GM19468 (cell line): Measurements from ENCODE around the gene TP53.
"Not testable (repeated sequence)": the region's sequence is repeated elsewhere in the genome, so short reads cannot be mapped to it uniquely, and the experiment has no call there.

Experiments
- ATAC-seq: cut with Tn5 transposase; IDR thresholded peaks from one replicate; pipeline ENCODE4 v1.9.1; 2021; ENCODE audit warnings: mild to moderate bottlenecking, moderate library complexity, moderate number of reproducible peaks; ENCODE audit not compliant: unreplicated experiment; ENCODE audit errors: extremely low read depth

The TP53 gene

DNA sequence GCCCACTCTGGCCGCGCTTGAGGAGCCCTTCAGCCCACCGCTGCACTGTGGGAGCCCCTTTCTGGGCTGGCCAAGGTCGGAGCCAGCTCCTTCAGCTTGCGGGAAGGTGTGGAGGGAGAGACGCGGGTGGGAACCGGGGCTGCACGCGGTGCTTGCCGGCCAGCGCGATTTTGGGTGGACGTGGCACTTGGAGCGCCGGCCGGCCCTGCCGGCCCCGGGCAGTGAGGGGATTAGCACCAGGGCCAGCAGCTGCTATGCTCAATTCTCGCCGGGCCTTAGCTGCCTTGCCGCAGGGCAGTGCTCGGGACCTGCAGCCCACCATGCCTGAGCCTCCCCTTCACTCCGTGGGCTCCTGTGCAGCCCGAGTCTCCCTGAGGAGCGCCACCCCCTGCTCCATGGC, 46.5 kb downstream of the TP53 start:
- ATAC-seq = no peak

DNA sequence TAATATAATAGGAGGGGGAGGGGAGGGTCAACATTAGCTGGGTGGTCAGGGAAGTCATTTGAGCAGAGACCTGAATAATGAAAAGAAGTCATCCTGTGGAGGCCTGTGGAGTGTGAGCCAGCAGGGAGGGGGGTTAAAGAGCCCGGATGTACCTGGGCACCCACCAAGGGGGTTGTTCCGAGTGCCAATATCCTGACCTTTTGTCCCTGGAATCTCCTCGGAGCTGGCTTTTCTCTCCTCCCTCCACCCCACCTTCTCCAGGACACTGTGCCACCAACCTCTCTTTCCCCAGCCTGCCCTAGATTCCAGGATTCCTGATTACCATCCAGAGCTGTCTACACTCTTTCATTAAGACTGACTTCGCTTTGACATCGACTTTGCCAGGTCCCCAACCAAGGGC, 51.1 kb downstream of the TP53 start:
- no peak for ATAC-seq

DNA sequence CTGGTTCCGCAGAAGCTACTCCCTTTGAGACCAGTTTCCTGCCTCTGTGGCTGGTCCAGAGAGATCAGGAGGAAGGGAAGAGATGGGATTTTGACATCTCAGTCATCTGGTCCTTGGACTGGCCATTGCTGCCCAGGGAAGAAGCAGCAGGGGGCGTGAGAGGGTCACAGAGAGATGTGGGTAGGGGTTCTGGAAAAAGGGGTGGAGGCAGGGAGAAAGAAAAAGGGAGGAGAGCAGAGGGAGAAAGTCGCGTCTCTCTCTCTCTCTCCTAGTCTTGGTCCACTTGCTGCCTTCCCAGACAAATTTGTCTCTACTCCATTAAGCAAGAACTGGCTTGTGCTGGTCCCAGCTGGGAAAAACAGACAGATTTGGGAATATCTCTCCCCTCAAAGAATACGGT, 52.9 kb downstream of the TP53 start:
- ATAC-seq = no peak

DNA sequence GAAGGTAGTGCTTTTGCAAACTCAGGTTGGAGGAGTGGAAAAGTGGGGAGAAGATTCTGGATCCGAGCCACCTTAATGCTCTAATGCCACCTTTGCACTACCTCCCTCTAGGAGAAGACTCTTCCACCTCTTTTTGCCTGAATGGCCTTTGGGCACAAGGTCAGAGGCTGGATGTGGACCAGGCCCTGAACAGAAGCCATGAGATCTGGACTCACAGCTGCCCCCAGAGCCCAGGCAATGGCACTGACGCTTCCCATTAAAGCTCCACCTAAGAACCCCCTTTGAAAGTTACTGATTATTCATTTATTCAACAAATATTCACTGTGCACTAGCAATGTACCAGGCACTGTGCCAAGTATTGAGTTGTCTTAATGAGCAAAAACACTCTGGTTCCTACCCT, 54.2 kb downstream of the TP53 start:
- no peak for ATAC-seq

DNA sequence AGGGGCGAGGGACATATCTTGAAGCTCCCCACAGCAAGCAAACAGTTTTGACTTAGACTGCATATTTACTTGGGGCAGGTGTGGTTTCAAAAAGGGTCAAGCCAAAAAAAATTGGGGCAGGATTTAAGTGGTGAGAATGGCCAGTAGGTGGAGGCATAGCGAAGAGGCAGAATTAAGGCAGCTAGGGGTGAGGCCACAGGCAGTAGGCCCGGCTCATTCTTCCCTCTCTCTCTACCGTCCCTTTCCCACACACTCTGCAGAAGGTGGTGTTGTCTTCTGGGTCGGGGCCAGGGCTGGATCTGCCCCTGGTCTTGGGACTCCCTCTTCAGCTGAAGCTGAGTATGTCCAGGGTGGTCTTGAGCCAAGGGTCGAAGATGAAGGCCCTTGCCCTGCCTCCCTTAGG, 54.8 kb downstream of the TP53 start:
- ATAC-seq = no peak

DNA sequence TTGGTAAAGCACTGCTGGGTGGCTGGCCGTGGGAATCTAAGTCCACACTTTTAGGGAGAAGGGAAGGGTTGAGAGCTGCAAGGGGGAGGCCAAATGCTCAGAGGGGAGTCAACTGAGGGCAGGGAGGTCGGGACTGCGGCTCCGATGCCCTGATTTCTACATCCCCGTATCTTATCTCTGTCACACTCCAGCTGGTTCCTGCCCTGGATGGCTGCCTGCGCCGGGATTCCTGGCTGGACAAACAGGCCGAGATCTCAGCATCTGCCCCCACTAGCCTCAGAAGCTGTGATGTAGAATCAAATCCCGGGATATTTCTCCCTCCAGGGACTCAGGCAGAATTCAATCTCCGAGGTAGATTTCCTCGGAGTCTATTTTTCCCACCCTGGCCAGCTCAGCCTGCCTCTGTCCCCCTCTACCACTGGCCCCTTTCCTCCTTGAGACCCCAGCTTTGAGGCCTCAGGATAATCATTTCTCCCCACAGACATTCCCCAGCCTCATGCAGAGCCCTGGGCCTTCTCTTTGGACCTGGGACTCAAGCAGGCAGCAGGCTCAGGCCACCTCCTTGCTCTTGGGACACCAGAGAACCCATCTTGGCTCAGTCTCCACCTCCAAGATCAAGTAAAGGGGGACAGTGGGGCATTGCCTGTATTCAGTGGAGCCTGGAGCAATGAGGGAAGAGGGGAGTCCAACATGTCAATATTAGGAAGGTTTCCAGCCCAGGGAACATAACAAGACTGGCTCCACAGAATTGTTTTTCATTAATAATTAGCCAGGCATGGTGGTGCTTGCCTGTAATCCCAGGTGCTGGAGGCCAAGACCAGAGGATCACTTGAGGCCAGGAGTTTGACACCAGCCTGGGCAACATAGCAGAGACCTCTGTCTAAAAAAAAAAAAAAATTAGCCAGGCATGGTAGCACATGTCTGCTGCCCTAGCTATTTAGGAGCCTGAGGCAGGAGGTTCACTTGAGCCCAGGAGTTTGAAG, 55.6 kb downstream of the TP53 start:
- ATAC-seq = no peak

DNA sequence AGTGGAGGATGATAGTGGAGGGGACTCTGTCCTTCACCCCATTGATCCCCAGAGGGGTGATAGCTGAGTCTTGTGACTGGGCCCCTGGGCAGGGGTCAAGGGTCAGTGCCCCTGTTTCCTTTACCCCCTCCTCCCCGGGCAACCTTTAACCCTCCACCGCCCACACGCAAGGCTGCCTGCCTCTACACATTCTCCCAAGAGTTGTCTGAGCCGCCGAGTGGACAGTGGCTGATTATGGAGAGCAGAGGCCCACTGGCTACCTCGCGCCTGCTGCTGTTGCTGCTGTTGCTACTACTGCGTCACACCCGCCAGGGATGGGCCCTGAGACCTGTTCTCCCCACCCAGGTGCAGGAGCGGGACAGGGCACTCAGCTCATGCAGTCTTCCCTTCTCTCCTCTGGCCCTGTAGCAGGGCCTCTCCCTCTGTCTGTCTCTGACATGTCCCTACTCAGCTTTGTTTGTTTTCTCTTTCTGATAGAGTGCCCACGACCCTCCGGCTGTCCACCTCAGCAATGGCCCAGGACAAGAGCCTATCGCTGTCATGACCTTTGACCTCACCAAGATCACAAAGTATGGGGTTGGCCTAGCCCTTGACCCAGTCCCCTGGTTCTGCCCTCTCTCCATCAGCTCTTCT, 57.2 kb downstream of the TP53 start, which contains the start of gene SHBG:
Gene SHBG (plus strand): TSS at position 197 of the 633 bp plus-strand sequence. CDS start 38 bp downstream, at position 235.
- no peak for ATAC-seq

DNA sequence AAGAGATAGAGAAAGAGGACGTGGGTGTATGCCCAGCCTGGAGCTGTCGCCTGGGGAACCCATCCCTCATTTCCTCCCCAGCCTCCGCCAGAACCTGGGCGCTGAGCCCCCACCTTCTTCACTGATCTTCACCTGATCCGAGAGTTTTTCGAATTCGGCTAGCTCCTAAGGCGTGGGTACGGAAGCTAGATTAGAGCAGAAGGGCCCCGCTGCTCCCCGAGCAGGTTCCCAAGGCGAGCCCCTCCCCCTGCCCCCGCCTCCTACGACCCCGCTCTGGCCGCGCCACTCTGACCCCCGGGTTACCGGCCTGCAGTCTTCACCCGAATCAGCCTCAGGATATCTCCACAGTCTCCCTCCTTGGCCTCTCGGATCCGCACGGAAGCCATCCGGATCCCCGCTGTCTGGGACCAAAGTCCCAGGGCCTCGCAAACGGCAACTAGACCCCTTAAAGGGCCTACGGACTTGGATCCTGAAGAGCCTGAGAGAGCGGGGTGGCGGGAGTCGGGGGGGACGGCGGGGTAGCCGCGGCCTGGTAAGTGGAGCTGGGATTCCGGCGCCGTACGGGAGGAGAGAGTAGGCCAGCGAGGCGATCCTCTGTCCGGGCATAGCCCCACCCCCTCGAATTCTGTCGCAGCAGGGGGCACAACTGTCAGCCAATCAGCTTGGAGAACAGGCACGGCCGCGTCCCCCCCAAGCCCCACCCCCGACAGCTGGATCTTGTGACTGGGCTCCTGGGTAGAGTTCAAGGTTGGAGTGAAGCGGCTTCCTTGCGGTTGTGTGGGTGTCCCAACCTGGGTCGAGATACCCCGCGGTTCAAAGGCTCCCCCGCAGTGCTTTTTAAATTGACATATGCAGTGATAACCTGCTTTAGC, 59.8 kb downstream of the TP53 start, which contains the start of gene SAT2:
Gene SAT2 (minus strand): TSS at position 572 of the 872 bp plus-strand sequence. CDS start 186 bp downstream, at position 386.
- ATAC-seq = no peak

DNA sequence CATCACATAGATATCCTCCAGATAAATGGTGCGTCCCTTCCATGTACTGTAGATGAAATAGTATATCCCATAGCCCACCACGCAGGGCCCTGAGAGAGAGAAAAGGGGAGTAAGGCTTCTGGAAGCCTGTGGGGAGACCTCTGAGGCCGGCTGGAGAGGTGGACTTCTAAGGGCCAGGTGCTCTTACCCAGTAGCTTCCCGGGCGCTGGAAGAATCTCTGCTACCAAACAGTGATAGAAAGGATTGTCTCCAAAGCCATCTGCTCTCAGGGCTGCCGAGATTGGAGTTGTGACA, 60.4 kb downstream of the TP53 start:
- no peak for ATAC-seq

DNA sequence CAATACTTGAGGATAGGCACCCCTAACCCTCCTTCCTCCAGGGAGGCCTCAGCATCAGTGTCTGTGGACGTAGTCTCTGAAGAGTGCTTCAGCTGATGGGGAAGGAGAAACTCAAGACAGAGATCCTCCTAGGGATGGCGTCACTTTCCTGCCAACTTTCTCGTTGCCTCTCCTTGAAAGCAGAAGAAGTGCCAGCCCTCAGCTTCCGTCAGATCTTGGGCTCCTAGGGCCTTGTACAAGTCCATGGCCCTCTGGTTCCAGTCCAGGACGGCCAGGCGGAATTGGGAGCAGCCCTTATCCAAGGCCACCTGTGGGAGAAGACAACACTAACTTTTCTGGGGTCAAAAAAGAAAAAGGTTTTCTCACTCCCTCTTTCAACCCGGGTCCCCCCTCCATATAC, 61.0 kb downstream of the TP53 start:
- no peak for ATAC-seq

DNA sequence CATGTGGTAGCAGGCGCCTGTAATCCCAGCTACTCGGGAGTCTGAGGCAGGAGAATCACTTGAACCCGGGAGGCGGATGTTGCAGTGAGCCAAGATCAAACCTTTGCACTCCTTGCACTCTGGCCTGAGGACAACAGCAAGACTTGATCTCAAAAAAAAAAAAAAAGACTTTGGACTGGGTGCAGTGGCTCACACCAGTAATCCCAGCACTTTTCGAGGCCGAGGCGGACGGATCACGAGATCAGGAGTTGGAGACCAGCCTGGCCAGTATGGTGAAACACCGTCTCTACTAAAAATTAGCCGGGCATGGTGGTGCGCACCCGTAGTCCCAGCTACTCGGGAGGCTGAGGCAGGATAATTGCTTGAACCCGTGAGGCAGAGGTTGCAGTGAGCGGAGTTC, 61.5 kb downstream of the TP53 start:
- ATAC-seq = not testable (repeated sequence)

DNA sequence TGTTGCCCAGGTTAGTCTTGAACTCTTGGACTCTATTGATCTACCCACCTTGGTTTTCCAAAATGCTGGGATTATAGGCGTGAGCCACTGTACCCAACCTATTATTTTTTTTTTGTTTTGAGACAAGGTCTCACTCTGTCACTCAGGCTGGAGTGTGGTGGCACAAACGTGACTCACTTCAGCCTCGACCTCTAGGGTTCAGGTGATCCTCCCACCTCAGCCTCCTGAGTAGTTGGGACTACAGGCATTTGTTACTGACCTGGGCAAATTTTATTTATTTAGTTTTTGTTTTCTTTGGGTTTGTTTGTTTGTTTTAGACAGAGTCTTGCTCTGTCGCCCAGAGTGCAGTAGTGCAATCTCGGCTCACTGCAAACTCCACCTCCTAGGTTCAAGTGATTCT, 63.6 kb downstream of the TP53 start:
- ATAC-seq = no peak

DNA sequence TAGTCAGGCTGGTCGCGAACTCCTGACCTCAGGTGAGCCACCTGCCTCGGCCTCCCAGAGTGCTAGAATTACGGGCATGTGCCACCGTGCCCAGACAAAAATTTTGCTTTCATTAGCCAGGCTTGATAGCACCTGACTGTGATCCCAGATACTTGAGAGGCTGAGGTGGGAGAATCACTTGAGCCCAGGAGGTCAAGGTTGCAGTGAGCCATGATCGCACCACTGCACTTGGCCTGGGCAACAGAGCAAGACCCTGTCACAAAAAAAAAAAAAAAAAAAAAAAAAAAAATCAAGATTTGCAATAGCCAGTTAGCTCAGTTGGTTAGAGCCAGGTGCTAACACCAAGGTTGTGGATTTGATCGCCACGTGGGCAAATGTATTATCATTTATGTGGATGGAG, 66.5 kb downstream of the TP53 start:
- ATAC-seq = no peak

DNA sequence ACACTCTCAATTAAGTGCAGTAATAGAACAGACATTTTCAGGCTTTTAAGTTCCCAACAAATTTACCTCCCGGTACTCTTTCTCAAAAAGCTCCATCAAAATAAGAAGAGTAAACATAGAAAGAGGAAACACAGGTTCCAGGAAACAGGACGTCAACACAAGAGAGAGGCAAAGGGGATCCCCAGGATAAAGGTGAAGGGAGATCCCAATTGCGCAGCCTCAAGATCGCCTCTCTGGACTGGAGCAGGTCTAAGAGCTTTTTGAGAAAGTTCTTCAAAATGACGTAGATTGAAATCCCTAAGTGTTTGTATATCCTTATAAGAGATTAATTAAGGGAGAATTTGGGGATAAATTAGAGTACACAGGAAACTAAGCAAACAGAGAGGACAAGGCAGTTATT, 68.7 kb downstream of the TP53 start:
- ATAC-seq = no peak
